GM18951 (cell line): ENCODE measurements around the gene GINS2.

ENCODE experiments used
- POLR2A ChIP-seq: IDR thresholded peaks from 4 replicates; pipeline ENCODE4 v1.6.1; 2011; ENCODE audit warnings: mild to moderate bottlenecking; ENCODE audit not compliant: insufficient read length, insufficient read depth; ENCODE audit errors: extremely low read depth
- in situ Hi-C: fragments of 300-500 bp; cut with MboI; formaldehyde crosslinking; loops from one replicate; pipeline ENCODE4 v1.12.0; 2022; ENCODE audit warnings: low sequenced_read_pairs, mixed read lengths, inconsistent platforms; ENCODE audit not compliant: unreplicated experiment

The GINS2 gene

DNA sequence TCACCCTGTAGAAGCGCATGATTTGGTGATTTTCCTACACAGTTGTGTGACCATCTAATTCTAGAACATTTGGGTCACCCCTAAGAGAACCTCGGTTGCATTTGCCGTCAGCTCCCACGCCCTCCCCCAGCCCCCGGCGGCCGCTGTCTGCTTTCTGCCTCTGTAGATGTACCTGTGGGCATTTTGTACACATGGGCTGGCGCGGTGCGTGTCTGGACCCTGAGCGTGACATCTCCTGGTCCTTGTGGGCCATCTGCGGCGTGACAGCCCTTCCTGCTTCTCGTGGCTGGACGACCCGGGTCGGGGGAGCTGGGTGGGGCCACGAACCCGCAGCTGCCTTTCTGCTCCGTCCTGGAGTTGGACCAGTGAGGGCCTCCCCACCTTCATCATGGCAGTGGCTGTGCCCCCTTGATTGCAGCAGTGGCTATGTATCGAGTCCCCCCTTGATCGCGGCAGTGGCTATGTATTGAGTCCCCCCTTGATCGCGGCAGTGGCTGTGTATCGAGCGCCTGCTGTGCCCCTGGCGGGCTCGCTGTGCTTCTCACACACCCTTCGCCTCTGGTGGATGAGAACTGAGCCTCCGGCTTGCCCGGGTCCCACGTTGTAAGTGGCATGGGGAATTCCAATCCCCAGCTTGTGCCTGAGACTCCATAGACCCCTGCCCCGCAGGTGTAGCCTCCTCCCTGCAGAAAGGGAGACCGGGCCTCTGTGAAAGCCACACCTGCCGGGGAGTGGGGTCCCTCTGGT lies 51.5 kb downstream of the GINS2 start:
- no peak for TF ChIP-seq POLR2A
- in situ Hi-C loops = no loop called here

- no peak for TF ChIP-seq POLR2A
- in situ Hi-C loops = no loop called here
These were observed 52.4 kb downstream of the GINS2 start for GRCh38 chr16:85636234-85636812.

GRCh38 chr16:85635545-85636140 lies 53.1 kb downstream of the GINS2 start:
- TF ChIP-seq POLR2A = no peak
- in situ Hi-C loops = no loop called here

GRCh38 chr16:85634747-85635544 lies 53.8 kb downstream of the GINS2 start:
- in situ Hi-C loops = no loop called here
- no peak for TF ChIP-seq POLR2A

DNA sequence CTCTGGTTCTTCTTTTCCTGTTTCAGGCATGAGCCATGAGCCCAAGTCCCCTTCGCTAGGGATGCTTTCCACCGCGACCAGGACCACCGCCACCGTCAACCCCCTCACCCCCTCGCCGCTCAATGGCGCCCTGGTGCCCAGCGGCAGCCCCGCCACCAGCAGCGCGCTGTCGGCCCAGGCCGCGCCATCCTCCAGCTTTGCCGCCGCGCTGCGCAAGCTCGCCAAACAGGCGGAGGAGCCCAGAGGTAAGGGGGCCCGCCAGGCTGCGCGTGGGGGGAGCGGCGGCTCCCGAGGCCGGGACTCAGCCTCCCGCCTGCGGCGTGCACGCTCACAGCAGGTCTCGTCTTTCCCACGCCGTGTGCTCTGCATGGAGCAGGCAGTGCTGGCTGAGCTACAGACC lies 54.9 kb downstream of the GINS2 start:
- no peak for TF ChIP-seq POLR2A
- in situ Hi-C loops = no loop called here

DNA sequence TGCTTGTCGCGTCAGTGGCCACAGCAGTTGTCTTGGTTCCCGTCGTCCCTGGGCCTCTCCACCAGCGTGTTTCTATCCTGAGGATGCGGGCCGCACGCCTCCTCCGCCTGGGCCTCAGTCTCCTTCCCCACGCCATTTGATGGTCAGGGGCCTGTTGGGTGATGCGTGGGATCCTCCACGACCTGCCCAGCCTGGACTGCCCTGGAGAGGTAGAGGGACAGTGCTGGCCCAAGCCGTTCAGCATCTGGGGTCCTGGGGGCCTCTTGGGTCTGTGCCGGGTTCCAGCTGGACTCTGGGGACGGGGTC lies 55.4 kb downstream of the GINS2 start:
- in situ Hi-C loops = no loop called here
- TF ChIP-seq POLR2A = no peak

DNA sequence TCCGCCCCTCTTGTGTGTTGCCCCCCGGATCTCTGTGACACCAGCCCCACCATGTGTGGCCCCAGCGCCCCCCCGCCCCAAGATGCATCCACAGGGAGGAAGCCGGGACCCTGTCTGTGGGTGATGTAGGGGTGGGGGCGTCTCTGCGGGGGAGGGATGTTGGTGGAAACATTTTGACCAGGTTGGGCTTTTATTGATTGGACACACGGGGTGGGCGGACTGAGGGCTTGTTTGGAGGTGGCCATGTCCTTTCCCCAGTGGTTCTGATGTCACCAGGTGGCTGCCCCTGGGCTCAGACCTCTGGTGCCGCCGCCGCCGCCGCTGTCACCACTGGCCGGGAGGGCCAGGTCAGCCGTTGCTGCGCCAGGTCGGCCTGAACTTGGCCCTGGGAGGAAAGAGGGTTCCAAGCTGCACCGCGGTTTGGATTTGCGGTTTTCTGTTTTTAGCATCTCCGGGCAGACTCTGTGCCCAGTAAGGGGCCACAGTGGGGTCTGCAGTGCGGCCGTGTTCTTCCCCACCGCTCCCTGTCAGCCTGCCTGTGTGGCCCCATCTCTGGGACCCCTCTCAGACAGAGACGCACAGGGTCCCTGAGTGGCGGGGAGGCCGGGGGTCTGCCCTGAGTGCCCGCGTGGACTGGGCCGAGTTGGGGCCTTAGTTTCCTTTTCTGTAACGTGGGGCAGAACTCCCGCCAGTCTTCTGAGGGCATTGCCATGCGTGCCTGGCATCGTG lies 55.9 kb downstream of the GINS2 start:
- no peak for TF ChIP-seq POLR2A
- in situ Hi-C loops = no loop called here

DNA sequence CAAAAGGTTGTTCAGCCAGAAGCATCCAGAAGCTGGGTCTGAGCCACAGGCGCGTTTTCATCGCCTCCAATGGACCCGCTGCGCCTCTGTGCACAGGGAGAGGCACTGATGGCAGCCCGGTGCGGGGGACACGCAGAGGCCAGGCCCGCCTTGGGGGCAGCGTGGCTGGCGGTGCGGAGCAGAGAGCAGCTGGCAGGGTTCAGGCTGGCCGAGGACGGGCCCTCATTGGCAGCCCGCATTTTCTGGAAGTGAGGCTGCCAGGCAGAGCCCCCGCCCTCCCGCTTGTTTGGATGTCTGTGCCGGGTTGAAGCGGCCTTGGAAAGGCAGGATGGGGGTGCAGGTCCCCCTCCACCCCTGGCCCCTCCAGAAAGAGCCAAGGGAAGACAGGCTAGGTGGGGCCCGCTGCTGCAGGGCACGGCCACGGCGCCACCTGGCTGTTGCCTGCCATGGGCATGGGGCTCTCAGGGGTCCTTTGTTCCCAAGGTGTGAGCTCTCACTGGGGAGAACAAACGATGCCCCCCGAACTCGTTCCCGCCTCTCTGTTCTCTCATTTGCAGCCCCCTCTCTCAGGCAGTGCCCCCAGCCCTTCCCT lies 56.9 kb downstream of the GINS2 start:
- no peak for TF ChIP-seq POLR2A

GRCh38 chr16:85631230-85631629 lies 57.5 kb downstream of the GINS2 start:
- in situ Hi-C loops = no loop called here
- no peak for TF ChIP-seq POLR2A

More for the DNA sequence above, 56.9 kb downstream of the GINS2 start:
- in situ Hi-C loops = no loop called here

DNA sequence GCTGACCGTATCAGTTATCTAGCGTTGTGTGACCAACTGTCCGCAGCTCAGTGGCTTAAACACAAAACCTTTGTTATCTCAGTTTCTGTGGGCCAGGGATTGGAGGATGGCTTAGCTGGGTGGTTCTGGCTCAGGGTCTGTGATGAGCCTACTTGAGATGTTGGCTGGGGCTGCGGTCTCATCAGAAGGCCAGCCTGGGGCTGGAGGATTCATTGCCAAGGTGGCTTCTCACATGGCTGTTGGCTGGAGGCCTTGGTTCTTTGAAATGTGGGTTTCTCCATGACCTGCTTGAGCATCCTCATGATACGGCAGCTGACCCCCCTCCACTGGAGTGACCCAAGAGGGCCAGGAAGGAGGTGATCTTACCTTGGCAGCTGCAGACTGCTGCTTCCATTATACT lies 58.9 kb downstream of the GINS2 start:
- TF ChIP-seq POLR2A = no peak
- in situ Hi-C loops = no loop called here

DNA sequence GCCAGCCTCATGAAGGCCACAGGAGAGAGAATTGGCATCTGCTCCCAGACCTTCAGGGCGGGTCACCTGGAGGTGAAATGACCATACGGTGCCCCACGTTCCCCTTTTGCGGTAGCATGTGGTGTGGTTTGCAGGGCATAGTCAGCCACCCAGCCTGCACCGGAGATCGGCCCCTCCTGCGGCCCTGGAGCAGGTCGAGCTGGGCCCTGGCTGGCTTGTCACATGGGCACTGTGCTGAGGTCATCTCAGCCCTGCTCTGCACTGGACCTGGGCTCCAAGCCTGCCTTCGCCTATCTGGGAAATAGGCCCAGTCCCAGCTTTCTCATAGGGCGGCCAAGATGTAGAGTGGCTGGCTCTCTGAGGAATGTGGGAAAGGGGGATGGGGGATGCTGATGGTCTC lies 59.4 kb downstream of the GINS2 start:
- in situ Hi-C loops = no loop called here
- no peak for TF ChIP-seq POLR2A

DNA sequence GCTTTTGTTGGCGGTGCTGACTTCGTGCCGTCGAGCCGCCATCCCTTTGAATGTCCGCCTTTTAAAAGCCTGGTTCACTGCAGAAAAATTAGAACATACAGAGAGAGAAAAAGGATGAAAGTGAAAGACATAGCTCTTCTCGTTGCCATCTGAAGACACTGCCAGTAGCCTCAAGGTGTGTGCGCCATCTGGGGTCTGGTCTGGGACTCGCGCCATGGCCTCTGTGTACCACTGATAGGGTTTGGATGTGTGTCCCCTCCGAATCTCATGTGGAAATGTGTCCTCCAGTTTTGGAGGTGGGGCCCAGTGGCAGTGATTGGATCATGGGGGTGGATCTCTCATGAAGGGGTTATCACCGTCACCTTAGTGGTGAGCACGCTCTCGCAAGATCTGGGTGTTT lies 60.1 kb downstream of the GINS2 start:
- TF ChIP-seq POLR2A = no peak
- in situ Hi-C loops = no loop called here

- in situ Hi-C loops = no loop called here
- no peak for TF ChIP-seq POLR2A
These were observed 60.5 kb downstream of the GINS2 start for GRCh38 chr16:85628265-85628556.
